Endodermal cell (in vitro differentiated cells): ENCODE measurements around the gene CPTP. TPM values are rescaled to one million over a fixed set of nuclear protein-coding genes. Genes with fewer than 3 reads are reported as not detected.

ENCODE experiments used
- DNase-seq: peaks from one replicate; pipeline ENCODE4 v3.0.0-alpha.2; 2017
- H3K27ac ChIP-seq: 2 replicates; pipeline ENCODE4 v1.5.1; 2013; ENCODE audit warnings: mild to moderate bottlenecking, low read depth, low read length, moderate library complexity
- H3K27me3 ChIP-seq: 2 replicates; pipeline ENCODE4 v1.6.1; 2013; ENCODE audit warnings: mild to moderate bottlenecking, low read length, moderate library complexity; ENCODE audit not compliant: insufficient read depth, control insufficient read depth, poor library complexity, severe bottlenecking
- H3K36me3 ChIP-seq: 2 replicates; pipeline ENCODE4 v1.7.0; 2013; ENCODE audit warnings: mild to moderate bottlenecking, low read length, moderate library complexity; ENCODE audit not compliant: control insufficient read depth, insufficient read depth
- H3K4me1 ChIP-seq: one replicate; pipeline ENCODE4 v1.7.0; 2013; ENCODE audit warnings: low read length; ENCODE audit not compliant: control insufficient read depth, insufficient read depth
- H3K4me3 ChIP-seq: 2 replicates; pipeline ENCODE4 v1.5.1; 2013; ENCODE audit warnings: mild to moderate bottlenecking, low read length, moderate library complexity
- H3K9ac ChIP-seq: 2 replicates; pipeline ENCODE4 v1.6.1; 2013; ENCODE audit warnings: mild to moderate bottlenecking, low read length, moderate library complexity; ENCODE audit not compliant: poor library complexity, severe bottlenecking; ENCODE audit errors: extremely low read depth
- H3K9me3 ChIP-seq: 2 replicates; pipeline ENCODE4 v1.6.1; 2013; ENCODE audit warnings: mild to moderate bottlenecking, low read length, moderate library complexity; ENCODE audit not compliant: control insufficient read depth
- H3K27ac Mint-ChIP-seq: 2 replicates; pipeline ENCODE4 v1.8.0; 2020; ENCODE audit warnings: mixed read lengths
- H3K27me3 Mint-ChIP-seq: 2 replicates; pipeline ENCODE4 v1.8.0; 2021; ENCODE audit warnings: mild to moderate bottlenecking, mixed read lengths; ENCODE audit not compliant: insufficient read depth
- H3K36me3 Mint-ChIP-seq: 2 replicates; pipeline ENCODE4 v1.8.0; 2020; ENCODE audit warnings: low read depth, mixed read lengths
- H3K4me1 Mint-ChIP-seq: 2 replicates; pipeline ENCODE4 v1.8.0; 2020; ENCODE audit warnings: mixed read lengths
- H3K4me3 Mint-ChIP-seq: 2 replicates; pipeline ENCODE4 v1.8.0; 2020; ENCODE audit warnings: mild to moderate bottlenecking, moderate library complexity, mixed read lengths
- H3K9me3 Mint-ChIP-seq: 2 replicates; pipeline ENCODE4 v1.8.0; 2020; ENCODE audit warnings: mild to moderate bottlenecking, mixed read lengths
- CTCF ChIP-seq: fragments of 200-600 bp; sonication (generic); conservative IDR thresholded peaks from 2 replicates; pipeline ENCODE4 v1.5.0; 2021; ENCODE audit warnings: antibody characterized with exemption, mild to moderate bottlenecking
- WGBS, 2 experiments: methylation state at CpG; one replicate each; pipeline versions ENCODE4 v1.1.5 to v1.1.7; 2013; ENCODE audit warnings: missing lambda C conversion rate in 2 of 2, mixed read lengths in 1 of 2; ENCODE audit not compliant: insufficient coverage in 1 of 2, insufficient read length in 1 of 2; 5-methylcytosine and 5-hydroxymethylcytosine counted together
- total RNA-seq, 2 donors: library from RNA; stranded (reverse); fragmentation: NEBNext Ultra II Directional in 1 of 2; extraction: Animal tissue kit (Norgen Biotek cat#: 25700) in 1 of 2; gene quantifications; 2 replicates in 1 of 2; 3 replicates in 1 of 2; pipeline ENCODE4 v1.2.1, GENCODE V29; 2021

The CPTP gene
- total RNA-seq, 2 donors from 2014 or later, result 12.0 to 13.6 TPM

GRCh38 chr1:1330366-1331067 lies 5.9 kb downstream of the CPTP start:
- no peak for DNase-seq
- H3K9me3 ChIP-seq, result no peaks in the 10 kb centered on the region
- TF ChIP-seq CTCF, result no peak

GRCh38 chr1:1331068-1331965 lies 6.7 kb downstream of the CPTP start, which contains the start of gene TAS1R3:
Gene TAS1R3 (plus strand): TSS chr1:1331280. CDS start chr1:1331346, 66 bp downstream.
- Histone ChIP-seq H3K9ac (no peak within 1 kb of the TSS), H3K9me3 (no peaks in the 10 kb centered on the region), H3K4me1 (no peaks in the 10 kb centered on the region), H3K36me3 (no peaks in the 10 kb centered on the region), H3K4me3 (no peak within 1 kb of the TSS), H3K27me3 (no peaks in the 10 kb centered on the region), H3K27ac (peak within 1 kb of the TSS; percentile 24)
- 88 to 92% methylated on average over 26 to 41 of the region's 41 CpGs for WGBS, 2 experiments
- H3K9me3 Mint-ChIP-seq, result no peaks in the 10 kb centered on the region
- no peak within 1 kb of the TSS for H3K4me3 Mint-ChIP-seq
- no peak within 1 kb of the TSS for H3K27ac Mint-ChIP-seq
- peaks cover 2% of the 10 kb centered on the region for H3K36me3 Mint-ChIP-seq
- no peaks in the 10 kb centered on the region for H3K27me3 Mint-ChIP-seq
- DNase-seq, result no peak
- H3K4me1 Mint-ChIP-seq, result no peaks in the 10 kb centered on the region
- no peak for TF ChIP-seq CTCF

More at GRCh38 chr1:1330366-1331067, 5.9 kb downstream of the CPTP start:
- 88 to 99% methylated on average over 10 to 15 of the region's 15 CpGs for WGBS, 2 experiments
- Histone ChIP-seq H3K36me3 (no peaks in the 10 kb centered on the region), H3K9ac (no peak overlapping the region), H3K4me1 (no peaks in the 10 kb centered on the region), H3K27me3 (no peaks in the 10 kb centered on the region), H3K4me3 (no peak overlapping the region), H3K27ac (peak overlapping the region; percentile 24)
- Mint-ChIP-seq H3K36me3 (peaks cover 2% of the 10 kb centered on the region), H3K27ac (no peak overlapping the region), H3K9me3 (no peaks in the 10 kb centered on the region), H3K4me3 (no peak overlapping the region), H3K4me1 (no peaks in the 10 kb centered on the region), H3K27me3 (no peaks in the 10 kb centered on the region)

GRCh38 chr1:1332031-1332755 lies 7.6 kb downstream of the CPTP start:
- 89 to 91% methylated on average over 52 to 57 of the region's 57 CpGs for WGBS, 2 experiments
- H3K9me3 ChIP-seq, result no peaks in the 10 kb centered on the region
- no peak for DNase-seq
- no peak for TF ChIP-seq CTCF
- H3K36me3 ChIP-seq, result peaks cover under 1% of the 10 kb centered on the region
- no peak overlapping the region for H3K9ac ChIP-seq
- no peak overlapping the region for H3K27ac ChIP-seq
- H3K4me3 ChIP-seq, result no peak overlapping the region
- H3K4me1 Mint-ChIP-seq, result no peaks in the 10 kb centered on the region
- H3K9me3 Mint-ChIP-seq, result no peaks in the 10 kb centered on the region
- H3K4me1 ChIP-seq, result no peaks in the 10 kb centered on the region
- peaks cover 2% of the 10 kb centered on the region for H3K36me3 Mint-ChIP-seq
- no peaks in the 10 kb centered on the region for H3K27me3 ChIP-seq
- no peaks in the 10 kb centered on the region for H3K27me3 Mint-ChIP-seq
- H3K27ac Mint-ChIP-seq, result no peak overlapping the region
- no peak overlapping the region for H3K4me3 Mint-ChIP-seq
